SJCRH30 (cell line): ENCODE results near the gene MELK. TPM values are rescaled to one million over a fixed set of nuclear protein-coding genes. Genes with fewer than 3 reads are reported as not detected.

Experiments
- DNase-seq, 2 experiments: peaks; one replicate each; pipeline ENCODE4 v3.0.0-alpha.2; 2015 to 2020
- H3K27ac ChIP-seq: fragments of 250-450 bp; sonication (Bioruptor Pico); 2 replicates; pipeline ENCODE4 v1.5.1; 2020; ENCODE audit warnings: mild to moderate bottlenecking, moderate library complexity
- H3K27me3 ChIP-seq: fragments of 250-450 bp; sonication (Bioruptor Pico); 2 replicates; pipeline ENCODE4 v1.5.1; 2020; ENCODE audit warnings: mild to moderate bottlenecking, moderate library complexity
- H3K36me3 ChIP-seq: fragments of 250-450 bp; sonication (Bioruptor Pico); 2 replicates; pipeline ENCODE4 v1.5.1; 2020; ENCODE audit warnings: mild to moderate bottlenecking, moderate library complexity
- H3K4me1 ChIP-seq: fragments of 250-450 bp; sonication (Bioruptor Pico); 2 replicates; pipeline ENCODE4 v1.5.1; 2020; ENCODE audit warnings: mild to moderate bottlenecking, moderate library complexity
- H3K4me3 ChIP-seq: fragments of 250-450 bp; sonication (Bioruptor Pico); 2 replicates; pipeline ENCODE4 v1.5.1; 2020; ENCODE audit warnings: mild to moderate bottlenecking, moderate library complexity
- H3K9me3 ChIP-seq: fragments of 250-450 bp; sonication (Bioruptor Pico); replicated peaks from 2 replicates; pipeline ENCODE4 v1.5.1; 2020; ENCODE audit warnings: mild to moderate bottlenecking, moderate library complexity
- total RNA-seq: library from RNA; depleted of rRNA; stranded (reverse); fragments of >200 nt; shearing (Covaris generic); gene quantifications from 2 replicates; pipeline ENCODE4 v1.2.3, GENCODE V29; 2014

Gene MELK
- total RNA-seq, 1 experiment from 2014 or later: 94.3 TPM

DNA sequence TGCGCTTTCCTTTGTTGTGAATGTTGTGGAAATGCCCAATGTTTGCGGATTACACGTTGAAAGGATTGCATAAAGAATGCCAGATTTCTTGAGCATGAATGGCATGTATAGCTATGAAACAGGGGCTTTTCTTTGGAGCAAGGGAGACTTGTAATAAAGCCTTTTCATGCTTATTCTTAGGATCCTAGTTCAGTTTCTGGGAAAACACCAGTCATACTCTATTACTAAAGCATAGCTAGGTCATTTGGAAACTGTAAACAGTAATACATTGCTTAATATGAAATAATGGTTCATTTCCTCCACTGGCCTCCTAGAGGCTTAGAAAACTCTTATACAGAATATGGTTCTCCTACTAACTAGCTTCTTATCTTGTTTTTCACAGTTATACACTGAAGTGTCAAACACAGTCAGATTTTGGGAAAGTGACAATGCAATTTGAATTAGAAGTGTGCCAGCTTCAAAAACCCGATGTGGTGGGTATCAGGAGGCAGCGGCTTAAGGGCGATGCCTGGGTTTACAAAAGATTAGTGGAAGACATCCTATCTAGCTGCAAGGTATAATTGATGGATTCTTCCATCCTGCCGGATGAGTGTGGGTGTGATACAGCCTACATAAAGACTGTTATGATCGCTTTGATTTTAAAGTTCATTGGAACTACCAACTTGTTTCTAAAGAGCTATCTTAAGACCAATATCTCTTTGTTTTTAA, 104.2 kb downstream of the MELK start:
- no peak overlapping the region for H3K4me3 ChIP-seq
- H3K27ac ChIP-seq: no peak overlapping the region
- no peaks in the 10 kb centered on the region; the same call in 1 of the 2 replicates for H3K9me3 ChIP-seq
- no peaks in the 10 kb centered on the region for H3K4me1 ChIP-seq
- no peak for DNase-seq
- peaks cover 57% of the 10 kb centered on the region for H3K36me3 ChIP-seq
- H3K27me3 ChIP-seq: no peaks in the 10 kb centered on the region

DNA sequence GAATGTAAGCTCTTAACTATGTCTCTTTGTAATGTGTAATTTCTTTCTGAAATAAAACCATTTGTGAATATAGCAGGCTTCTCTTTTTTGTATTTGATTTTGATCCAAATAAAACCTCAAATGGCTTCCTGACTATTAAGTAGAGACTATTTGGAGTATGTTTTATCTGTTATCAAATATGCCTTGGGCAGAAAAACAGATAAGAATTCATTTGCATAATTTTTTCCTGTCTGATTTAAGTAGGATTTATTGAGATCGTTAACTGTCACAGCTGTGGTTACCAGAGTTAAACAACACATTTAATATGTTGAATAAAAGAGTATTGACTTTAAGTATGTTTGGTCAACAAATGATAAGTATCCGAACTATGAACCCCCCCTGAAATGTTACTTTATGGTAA, 104.9 kb downstream of the MELK start:
- no peak overlapping the region for H3K4me3 ChIP-seq
- H3K9me3 ChIP-seq: no peaks in the 10 kb centered on the region; the same call in 1 of the 2 replicates
- no peaks in the 10 kb centered on the region for H3K4me1 ChIP-seq
- H3K36me3 ChIP-seq: peaks cover 56% of the 10 kb centered on the region
- DNase-seq: no peak
- no peak overlapping the region for H3K27ac ChIP-seq
- no peaks in the 10 kb centered on the region for H3K27me3 ChIP-seq

DNA sequence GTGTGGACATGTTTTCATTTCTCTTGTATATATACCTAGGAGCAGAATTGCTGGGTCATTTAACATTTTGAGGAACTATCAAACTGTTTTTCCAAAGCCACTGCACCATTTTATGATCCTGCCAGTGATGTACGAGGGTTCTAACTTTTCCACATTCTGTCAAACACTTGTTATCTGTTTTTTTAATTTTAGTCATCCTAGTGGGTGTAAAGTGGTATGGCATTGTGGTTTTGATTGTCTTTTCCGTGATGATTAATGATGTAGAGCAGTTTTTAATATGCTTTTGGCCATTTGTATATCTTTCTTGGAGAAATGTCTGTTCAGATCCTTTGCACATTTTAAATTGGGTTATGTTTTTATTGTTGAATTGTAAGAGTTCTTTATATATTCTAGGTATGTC, 107.0 kb downstream of the MELK start:
- peaks cover 42% of the 10 kb centered on the region for H3K36me3 ChIP-seq
- no peaks in the 10 kb centered on the region for H3K27me3 ChIP-seq
- H3K9me3 ChIP-seq: no peaks in the 10 kb centered on the region; the same call in 1 of the 2 replicates
- no peak overlapping the region for H3K27ac ChIP-seq
- no peak for DNase-seq
- H3K4me3 ChIP-seq: no peak overlapping the region
- no peaks in the 10 kb centered on the region for H3K4me1 ChIP-seq

DNA sequence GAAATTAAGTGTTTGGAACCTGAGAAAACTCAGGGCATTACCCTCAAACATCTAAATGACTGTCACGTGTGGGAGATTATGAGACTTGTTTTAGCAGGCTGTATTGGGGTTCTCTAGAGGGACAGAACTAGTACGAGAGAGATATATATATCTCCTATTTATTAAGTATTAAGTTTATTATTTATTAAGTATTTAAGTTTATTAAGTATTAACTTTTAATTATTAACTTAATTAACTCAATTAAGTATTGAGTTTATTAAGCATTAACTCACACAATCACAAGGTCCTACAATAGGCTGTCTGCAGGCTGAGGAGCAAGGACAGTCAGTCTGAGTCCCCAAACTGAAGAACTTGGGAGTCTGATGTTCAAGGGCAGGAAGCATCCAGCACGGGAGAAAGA, 113.8 kb downstream of the MELK start:
- H3K9me3 ChIP-seq: no peaks in the 10 kb centered on the region
- H3K4me1 ChIP-seq: no peaks in the 10 kb centered on the region
- H3K36me3 ChIP-seq: no peaks in the 10 kb centered on the region
- H3K27me3 ChIP-seq: no peaks in the 10 kb centered on the region
- DNase-seq: no peak
- H3K4me3 ChIP-seq: no peak overlapping the region
- no peak overlapping the region for H3K27ac ChIP-seq

DNA sequence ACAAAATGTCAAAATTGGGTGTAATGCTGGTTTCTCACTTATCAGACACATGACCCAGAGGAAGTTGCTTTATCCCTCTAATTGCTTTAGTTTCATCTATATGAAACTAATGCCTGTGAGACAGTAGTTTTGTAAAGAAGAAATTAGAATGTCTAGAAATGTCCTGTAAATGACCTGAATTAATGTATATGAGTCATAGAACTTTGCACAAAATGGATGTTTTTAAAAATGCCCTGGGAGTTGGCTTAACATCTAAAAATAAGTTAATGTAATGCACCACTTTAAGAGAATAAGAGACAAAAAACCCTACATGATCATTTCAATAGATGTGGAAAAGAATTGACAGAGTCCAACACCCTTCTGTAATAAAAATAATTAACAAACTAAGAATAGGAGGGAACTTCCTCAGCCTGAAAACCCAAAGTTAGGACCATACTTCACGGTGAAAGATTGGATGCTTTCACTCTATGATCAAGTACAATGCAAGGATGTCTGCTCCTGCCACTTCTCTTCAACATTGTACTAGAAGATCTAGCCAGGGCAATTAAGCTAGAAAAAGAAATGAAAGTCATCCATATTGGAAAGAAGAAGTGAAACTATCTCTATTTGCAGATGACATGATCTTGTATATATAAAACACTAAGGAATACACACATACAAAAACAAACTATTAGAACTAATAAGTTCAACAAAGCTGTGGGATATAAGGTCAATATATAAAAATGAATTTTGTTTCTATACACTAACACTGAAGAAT, 117.9 kb downstream of the MELK start:
- no peak for DNase-seq
- Histone ChIP-seq H3K36me3 (no peaks in the 10 kb centered on the region), H3K4me1 (no peaks in the 10 kb centered on the region), H3K27ac (no peak overlapping the region), H3K4me3 (no peak overlapping the region), H3K27me3 (no peaks in the 10 kb centered on the region), H3K9me3 (no peaks in the 10 kb centered on the region)

DNA sequence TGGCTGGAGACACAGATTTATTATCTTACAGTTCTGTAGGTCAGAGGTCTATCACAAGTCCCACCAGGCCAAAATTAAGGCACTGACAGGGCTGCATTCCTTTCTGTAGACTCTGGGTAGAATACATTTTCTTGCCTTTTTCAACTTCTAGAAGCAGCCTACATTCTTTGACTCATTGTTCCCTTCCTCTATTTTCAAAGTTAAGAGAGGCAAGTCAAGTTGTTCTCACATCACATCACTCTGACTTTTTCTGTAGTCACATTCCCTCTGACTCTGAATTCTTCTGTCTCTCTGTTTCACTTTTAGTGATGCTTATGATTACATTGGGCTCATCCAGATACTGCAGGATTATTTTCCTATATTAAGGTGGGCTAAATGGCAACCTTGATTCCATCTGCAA, 119.0 kb downstream of the MELK start:
- DNase-seq: no peak
- no peaks in the 10 kb centered on the region for H3K36me3 ChIP-seq
- H3K4me3 ChIP-seq: no peak overlapping the region
- H3K9me3 ChIP-seq: no peaks in the 10 kb centered on the region
- no peak overlapping the region for H3K27ac ChIP-seq
- no peaks in the 10 kb centered on the region for H3K27me3 ChIP-seq
- no peaks in the 10 kb centered on the region for H3K4me1 ChIP-seq

DNA sequence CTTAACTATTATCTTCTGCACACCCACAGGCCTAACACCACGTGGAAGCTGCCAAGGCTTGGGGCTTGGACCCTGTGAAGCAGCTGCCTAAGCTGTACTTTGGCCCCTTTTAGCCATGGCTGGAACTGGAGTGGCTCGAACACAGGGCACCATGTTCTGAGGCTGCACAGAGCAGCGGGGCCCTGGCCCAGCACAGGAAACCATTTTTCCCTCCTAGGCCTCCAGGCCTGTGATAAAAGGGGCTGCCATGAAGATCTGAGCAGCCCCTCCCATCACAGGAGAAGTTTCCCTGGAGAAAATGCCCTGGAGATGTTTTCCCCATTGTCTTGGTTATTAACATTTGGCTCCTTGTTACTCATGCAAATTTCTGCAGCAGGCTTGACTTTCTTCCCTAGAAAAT, 126.3 kb downstream of the MELK start:
- H3K27me3 ChIP-seq: no peaks in the 10 kb centered on the region
- no peak overlapping the region for H3K27ac ChIP-seq

DNA sequence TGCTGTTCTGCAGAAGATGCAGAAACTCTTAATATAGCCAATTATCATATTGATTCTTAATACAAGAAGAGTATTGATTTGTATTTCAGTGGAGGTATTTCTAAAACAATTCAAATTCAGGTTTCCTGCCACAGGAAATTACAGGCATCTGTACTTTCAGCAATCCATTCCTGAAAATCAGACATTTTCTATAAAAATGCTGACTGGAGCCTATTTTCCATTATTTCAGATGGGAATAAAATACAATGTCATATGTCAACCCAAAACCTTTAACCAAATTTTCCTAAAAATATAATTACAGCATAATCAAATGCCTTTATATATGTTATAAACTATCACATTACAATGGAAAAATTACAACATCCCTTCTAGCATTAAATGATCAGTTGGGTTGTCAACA, 131.5 kb downstream of the MELK start:
- H3K9me3 ChIP-seq: no peaks in the 10 kb centered on the region; the same call in 1 of the 2 replicates

More for the DNA sequence above, 126.3 kb downstream of the MELK start:
- Histone ChIP-seq H3K4me1 (no peaks in the 10 kb centered on the region), H3K9me3 (no peaks in the 10 kb centered on the region; the same call in 1 of the 2 replicates), H3K4me3 (no peak overlapping the region), H3K36me3 (no peaks in the 10 kb centered on the region)
- DNase-seq: no peak

DNA sequence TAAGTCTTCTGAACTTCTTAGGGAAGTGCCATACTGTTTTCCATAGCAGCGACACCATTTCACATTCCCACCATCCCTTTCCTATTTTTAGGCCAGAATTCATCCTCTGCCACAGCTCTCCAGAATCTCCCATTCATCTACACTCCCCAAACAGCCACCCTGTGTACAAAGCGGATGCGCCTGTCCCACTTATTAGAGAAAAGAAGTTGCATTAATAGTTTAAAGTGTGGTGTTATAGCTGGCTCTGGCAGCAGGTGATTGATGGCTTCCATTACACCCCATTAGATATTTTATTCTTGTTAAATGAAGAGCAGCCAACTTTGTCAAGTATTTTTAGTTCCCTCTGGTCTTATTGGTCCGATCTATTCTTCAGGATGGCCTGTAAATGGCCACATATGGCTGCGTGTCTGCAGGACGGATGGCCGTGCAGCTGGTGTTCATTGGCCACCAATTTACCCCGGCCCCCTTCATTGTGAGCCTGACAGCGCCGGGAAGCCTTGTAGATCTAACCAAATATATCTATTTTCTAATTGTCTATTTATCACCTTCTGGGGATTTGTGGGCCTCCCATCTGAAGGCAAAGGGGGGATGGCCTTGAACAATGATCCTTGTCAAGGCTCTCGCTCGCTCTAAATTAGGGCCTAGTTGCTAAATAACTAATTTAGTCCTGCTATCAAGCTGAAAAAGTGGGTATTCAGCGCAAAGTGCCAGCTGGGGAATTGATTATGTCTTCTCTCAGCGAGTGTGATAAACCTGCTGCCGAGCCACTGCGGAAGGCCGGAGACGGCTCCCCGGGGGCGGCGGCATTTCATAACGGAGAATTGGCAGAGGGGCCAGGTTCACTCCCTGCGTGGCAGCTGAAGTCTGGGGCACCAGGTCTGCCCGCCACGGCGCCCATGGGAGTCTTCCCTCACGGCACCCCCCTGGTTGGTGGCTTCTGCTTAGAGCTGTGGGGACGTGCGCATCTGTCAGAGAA, 141.1 kb downstream of the MELK start:
- Histone ChIP-seq H3K4me3 (no peak overlapping the region), H3K27ac (no peak overlapping the region), H3K4me1 (no peaks in the 10 kb centered on the region), H3K9me3 (no peaks in the 10 kb centered on the region), H3K36me3 (no peaks in the 10 kb centered on the region), H3K27me3 (no peaks in the 10 kb centered on the region)
- DNase-seq: no peak

More for the DNA sequence above, 131.5 kb downstream of the MELK start:
- Histone ChIP-seq H3K36me3 (no peaks in the 10 kb centered on the region), H3K27me3 (no peaks in the 10 kb centered on the region), H3K27ac (no peak overlapping the region), H3K4me1 (no peaks in the 10 kb centered on the region), H3K4me3 (no peak overlapping the region)
- DNase-seq: no peak

DNA sequence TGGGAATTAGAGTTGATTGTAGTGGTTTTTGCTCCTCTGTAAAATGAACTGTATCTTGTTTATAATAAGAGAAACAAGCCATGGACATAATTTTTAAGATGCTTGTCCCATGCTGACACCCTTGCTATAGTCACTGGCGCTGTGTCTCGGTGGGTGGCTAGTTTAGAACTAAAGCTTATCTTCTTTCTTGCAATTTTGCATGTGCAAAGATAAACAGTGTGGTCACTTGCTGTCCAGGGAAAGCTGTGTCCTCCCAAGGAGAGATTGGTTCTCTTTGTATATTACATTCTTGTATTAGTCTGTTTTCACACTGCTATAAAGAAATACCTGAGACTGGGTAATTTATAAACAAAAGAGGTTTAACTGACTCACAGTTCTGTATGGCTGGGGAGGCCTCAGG, 143.8 kb downstream of the MELK start:
- Histone ChIP-seq H3K4me1 (no peaks in the 10 kb centered on the region), H3K4me3 (no peak overlapping the region), H3K9me3 (no peaks in the 10 kb centered on the region), H3K27ac (no peak overlapping the region), H3K36me3 (no peaks in the 10 kb centered on the region), H3K27me3 (no peaks in the 10 kb centered on the region)
- DNase-seq: no peak

DNA sequence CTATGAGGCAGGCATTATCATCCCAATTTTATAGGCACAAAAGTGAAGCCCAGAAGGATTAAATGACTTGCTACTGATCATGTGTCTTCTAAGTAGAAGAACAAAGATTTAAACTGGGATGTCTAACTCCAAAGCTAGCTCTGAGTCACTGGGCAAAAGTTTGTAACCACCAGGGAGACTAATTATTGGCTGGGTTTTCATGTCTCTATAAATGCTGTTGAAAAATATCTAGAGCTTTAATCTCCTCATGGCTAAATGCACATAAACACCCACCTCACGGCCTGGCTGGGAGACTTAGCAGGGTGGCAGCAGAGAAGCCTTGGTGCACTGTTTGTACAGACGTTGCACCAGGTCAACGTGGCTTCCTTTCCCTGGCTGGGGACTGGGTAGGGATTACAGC, 144.6 kb downstream of the MELK start:
- H3K4me1 ChIP-seq: no peaks in the 10 kb centered on the region
- H3K4me3 ChIP-seq: no peak overlapping the region
- H3K27me3 ChIP-seq: no peaks in the 10 kb centered on the region; the same call in 1 of the 2 replicates
- no peak for DNase-seq
- H3K36me3 ChIP-seq: no peaks in the 10 kb centered on the region
- no peak overlapping the region for H3K27ac ChIP-seq
- H3K9me3 ChIP-seq: no peaks in the 10 kb centered on the region

DNA sequence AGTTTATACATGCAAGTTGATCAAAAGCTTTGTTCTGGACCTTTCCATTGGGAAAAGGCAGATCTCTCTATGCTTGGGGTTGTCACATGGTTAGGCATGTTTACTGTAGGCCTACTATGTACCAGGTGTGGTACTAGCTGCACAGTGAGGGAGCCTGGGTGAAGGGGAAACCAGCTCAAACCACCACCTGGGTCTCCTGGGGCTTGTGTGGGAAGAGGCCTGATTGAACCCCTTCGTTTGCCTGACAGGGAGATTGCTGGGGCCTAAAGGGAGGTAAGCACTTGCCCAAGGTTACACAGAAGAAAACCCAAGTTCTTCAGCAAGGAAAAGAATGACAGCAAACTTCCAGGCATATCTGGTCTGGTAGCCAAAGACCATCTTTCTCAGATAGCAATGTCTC, 145.9 kb downstream of the MELK start:
- no peaks in the 10 kb centered on the region; the same call in 1 of the 2 replicates for H3K27me3 ChIP-seq

DNA sequence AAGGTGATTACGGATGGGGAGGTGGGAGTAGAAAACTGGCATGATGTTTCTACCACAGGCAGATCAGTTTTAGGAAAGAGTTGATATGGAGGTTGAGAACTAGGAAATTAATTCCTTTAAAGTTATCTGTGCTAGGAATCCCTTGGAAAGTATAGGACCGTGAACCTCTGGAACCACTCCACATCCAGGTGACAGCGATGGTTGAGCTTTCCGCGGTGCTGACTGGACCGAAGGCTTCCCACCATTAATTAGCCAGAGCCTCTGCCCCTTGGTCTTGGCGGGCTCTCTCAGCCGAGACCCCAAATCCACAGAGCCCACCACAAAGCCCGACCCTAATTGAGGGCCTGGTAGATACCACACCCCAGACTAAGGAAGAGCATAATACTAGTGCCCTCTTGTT, 147.3 kb downstream of the MELK start:
- Histone ChIP-seq H3K27ac (no peak overlapping the region), H3K27me3 (no peaks in the 10 kb centered on the region; the same call in 1 of the 2 replicates), H3K4me3 (no peak overlapping the region), H3K36me3 (no peaks in the 10 kb centered on the region), H3K4me1 (no peaks in the 10 kb centered on the region), H3K9me3 (no peaks in the 10 kb centered on the region)
- DNase-seq: no peak

More for the DNA sequence above, 145.9 kb downstream of the MELK start:
- DNase-seq: no peak
- Histone ChIP-seq H3K4me3 (no peak overlapping the region), H3K9me3 (no peaks in the 10 kb centered on the region), H3K27ac (no peak overlapping the region), H3K4me1 (no peaks in the 10 kb centered on the region), H3K36me3 (no peaks in the 10 kb centered on the region)

DNA sequence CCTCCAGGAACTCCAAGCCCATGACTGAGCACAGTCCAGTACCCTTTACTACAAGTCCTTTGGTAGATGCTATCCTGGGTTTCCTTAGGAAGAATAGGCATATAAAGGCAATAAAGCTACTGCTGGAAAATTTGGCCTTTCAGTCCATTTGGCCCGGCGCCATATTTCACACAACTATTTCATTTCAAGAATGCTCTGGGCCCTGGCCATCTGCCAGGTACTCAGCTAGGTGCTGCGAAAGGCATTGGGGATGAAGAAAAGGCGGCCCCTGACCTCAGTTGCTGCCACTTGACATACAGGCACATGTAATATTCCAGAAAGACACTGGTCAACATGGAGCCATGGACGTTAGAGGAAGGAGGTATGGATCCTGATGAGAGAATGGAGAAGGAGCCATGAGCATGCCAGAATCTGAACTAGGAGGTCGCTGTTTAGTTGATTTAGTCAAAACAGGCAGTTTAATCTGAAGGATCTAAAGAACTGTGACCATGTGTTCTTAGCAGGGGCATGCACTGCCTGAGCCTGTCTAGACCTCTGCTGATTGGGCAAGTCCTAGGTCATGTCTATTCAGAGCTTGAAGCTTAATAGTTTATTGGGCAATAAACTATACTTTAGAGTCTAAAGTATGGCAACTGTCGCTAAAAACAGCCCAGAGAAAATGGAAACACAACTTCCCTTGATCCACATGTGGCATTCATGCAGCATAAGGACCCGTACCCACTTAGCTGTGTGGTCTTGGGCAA, 149.3 kb downstream of the MELK start:
- Histone ChIP-seq H3K36me3 (no peaks in the 10 kb centered on the region; the same call in 1 of the 2 replicates), H3K27me3 (no peaks in the 10 kb centered on the region; the same call in 1 of the 2 replicates), H3K4me1 (no peaks in the 10 kb centered on the region), H3K4me3 (no peak overlapping the region), H3K9me3 (no peaks in the 10 kb centered on the region), H3K27ac (no peak overlapping the region)
- peak; percentile 24 to 28 for DNase-seq
